PC-9 (cell line): Measurements from ENCODE around the gene BMP3. TPM values are rescaled to one million over a fixed set of nuclear protein-coding genes. Genes with fewer than 3 reads are reported as not detected.

ENCODE experiments used
- BruUV-seq: library from RNA; stranded (reverse); fragments of 400-500 nt; replicated peaks from 2 replicates; lab custom pipeline; 2021; lab: Mats Ljungman, UMichigan
- CTCF ChIA-PET: fragments of 300-600 bp; sonication (Branson Sonifier 250); formaldehyde crosslinking; loops from one replicate; lab custom pipeline; 2022; ENCODE audit warnings: antibody characterized with exemption; lab: Charles Lee
- POLR2A ChIA-PET: fragments of 300-600 bp; sonication (Branson Sonifier 250); formaldehyde crosslinking; loops from one replicate; lab custom pipeline; 2022; ENCODE audit warnings: antibody characterized with exemption; ENCODE audit not compliant: unreplicated experiment; lab: Charles Lee
- DNase-seq, 2 experiments: peaks; one replicate each; pipeline versions ENCODE4 v3.0.0 to v3.0.0-alpha.2; 2015 to 2022; ENCODE audit warnings: mixed read lengths in 1 of 2
- H2AFZ ChIP-seq: fragments of 200-600 bp; sonication (generic); 2 replicates; pipeline ENCODE4 v1.8.1; 2017; ENCODE audit warnings: antibody characterized with exemption
- H3F3A ChIP-seq: fragments of 200-600 bp; sonication (generic); 2 replicates; pipeline ENCODE4 v1.8.1; 2017; ENCODE audit warnings: antibody characterized with exemption, mild to moderate bottlenecking, low read depth; ENCODE audit not compliant: insufficient read depth
- H3K27ac ChIP-seq: fragments of 200-600 bp; sonication (generic); 2 replicates; pipeline ENCODE4 v1.6.1; 2016; ENCODE audit warnings: mixed run types
- H3K27me3 ChIP-seq: fragments of 200-600 bp; sonication (generic); 2 replicates; pipeline ENCODE4 v1.6.1; 2016; ENCODE audit warnings: low read depth, mixed run types; ENCODE audit not compliant: insufficient read depth
- H3K36me3 ChIP-seq: fragments of 200-600 bp; sonication (generic); 2 replicates; pipeline ENCODE4 v1.6.1; 2016; ENCODE audit warnings: low read depth, mixed run types
- H3K4me1 ChIP-seq: fragments of 200-600 bp; sonication (generic); replicated peaks from 2 replicates; pipeline ENCODE4 v1.6.1; 2016; ENCODE audit warnings: mixed run types; ENCODE audit not compliant: insufficient read depth
- H3K4me2 ChIP-seq: fragments of 200-600 bp; sonication (generic); 2 replicates; pipeline ENCODE4 v1.6.1; 2017; ENCODE audit warnings: mixed run types
- H3K4me3 ChIP-seq: fragments of 200-600 bp; sonication (generic); 2 replicates; pipeline ENCODE4 v1.6.1; 2016; ENCODE audit warnings: mixed run types
- H3K79me2 ChIP-seq: fragments of 200-600 bp; sonication (generic); 2 replicates; pipeline ENCODE4 v1.6.1; 2017; ENCODE audit warnings: low read depth, mixed run types
- H3K9me2 ChIP-seq: fragments of 200-600 bp; sonication (generic); 2 replicates; pipeline ENCODE4 v1.8.1; 2017; ENCODE audit warnings: mild to moderate bottlenecking; ENCODE audit not compliant: insufficient read depth
- H3K9me3 ChIP-seq: fragments of 200-600 bp; sonication (generic); 2 replicates; pipeline ENCODE4 v1.8.1; 2016; ENCODE audit warnings: low read depth; ENCODE audit not compliant: insufficient read depth
- H4K20me1 ChIP-seq: fragments of 200-600 bp; sonication (generic); 2 replicates; pipeline ENCODE4 v1.8.1; 2017; ENCODE audit not compliant: insufficient read depth
- CTCF ChIP-seq: fragments of 200-600 bp; sonication (generic); conservative IDR thresholded peaks from 2 replicates; pipeline ENCODE4 v1.6.1; 2017; ENCODE audit warnings: mixed run types, antibody characterized with exemption, mild to moderate bottlenecking, moderate library complexity
- EZH2 ChIP-seq: fragments of 200-600 bp; sonication (generic); IDR thresholded peaks from 2 replicates; pipeline ENCODE4 v1.8.0; 2017; ENCODE audit warnings: antibody characterized with exemption, low read depth
- intact Hi-C: fragments of 100-400 bp; cut with micrococcal nuclease; formaldehyde crosslinking; loops from one replicate; pipeline ENCODE4 v1.10.0; 2022; ENCODE audit not compliant: unreplicated experiment
- total RNA-seq: library from RNA; stranded (reverse); gene quantifications from 2 replicates; pipeline ENCODE4 v1.2.3, GENCODE V29; 2021

The BMP3 gene
- total RNA-seq, 1 experiment from 2014 or later, result 0.41 TPM

- DNase-seq, result no peak
- no peaks in the 10 kb centered on the region for H4K20me1 ChIP-seq
- intact Hi-C loops, result no loop called here
- H3K79me2 ChIP-seq, result no peaks in the 10 kb centered on the region
- no TSS peak for BruUV-seq
- no peaks in the 10 kb centered on the region for H3K27me3 ChIP-seq
- H3K4me3 ChIP-seq, result no peak overlapping the region
- H3K27ac ChIP-seq, result no peak overlapping the region
- CTCF ChIA-PET, result no interaction called here
- H3K4me1 ChIP-seq, result no peaks in the 10 kb centered on the region
- no peaks in the 10 kb centered on the region for H3K9me3 ChIP-seq
- H3K36me3 ChIP-seq, result no peaks in the 10 kb centered on the region
- POLR2A ChIA-PET, result no interaction called here
- H2AFZ ChIP-seq, result no peak overlapping the region
- TF ChIP-seq CTCF (no peak), EZH2 (no peak)
- no peaks in the 10 kb centered on the region for H3F3A ChIP-seq
- no peaks in the 10 kb centered on the region for H3K9me2 ChIP-seq
- H3K4me2 ChIP-seq, result no peak overlapping the region
Observed at GRCh38 chr4:81084634-81085033, 54.1 kb downstream of the BMP3 start.

- Histone ChIP-seq H3K79me2 (no peaks in the 10 kb centered on the region), H4K20me1 (no peaks in the 10 kb centered on the region), H3K27ac (no peak overlapping the region), H3K27me3 (no peaks in the 10 kb centered on the region), H3K9me3 (no peaks in the 10 kb centered on the region), H3K4me1 (no peaks in the 10 kb centered on the region), H3K4me2 (no peak overlapping the region), H3K4me3 (no peak overlapping the region), H3F3A (no peaks in the 10 kb centered on the region), H2AFZ (no peak overlapping the region), H3K36me3 (no peaks in the 10 kb centered on the region), H3K9me2 (no peaks in the 10 kb centered on the region)
- no TSS peak for BruUV-seq
- POLR2A ChIA-PET, result no interaction called here
- TF ChIP-seq CTCF (no peak), EZH2 (no peak)
- intact Hi-C loops, result no loop called here
- no peak for DNase-seq
- CTCF ChIA-PET, result no interaction called here
Observed at GRCh38 chr4:81085291-81085690, 54.8 kb downstream of the BMP3 start.

- Histone ChIP-seq H3K4me3 (no peak overlapping the region), H2AFZ (no peak overlapping the region), H3K27me3 (no peaks in the 10 kb centered on the region), H4K20me1 (no peaks in the 10 kb centered on the region), H3K9me2 (no peaks in the 10 kb centered on the region), H3K4me1 (no peaks in the 10 kb centered on the region), H3K79me2 (no peaks in the 10 kb centered on the region), H3K27ac (no peak overlapping the region), H3K9me3 (no peaks in the 10 kb centered on the region), H3K4me2 (no peak overlapping the region), H3K36me3 (no peaks in the 10 kb centered on the region), H3F3A (no peaks in the 10 kb centered on the region)
- no peak for DNase-seq
- ChIA-PET CTCF (no interaction called here), POLR2A (no interaction called here)
- no TSS peak for BruUV-seq
- intact Hi-C loops, result no loop called here
- no peak for TF ChIP-seq CTCF
- no peak for TF ChIP-seq EZH2
Observed at GRCh38 chr4:81085979-81086378, 55.5 kb downstream of the BMP3 start.
